GM12892 (cell line): Measurements from ENCODE around the gene KRTAP22-1.

Source experiments
- POLR2A ChIP-seq: IDR thresholded peaks from 2 replicates; pipeline ENCODE4 v1.6.1; 2011; ENCODE audit warnings: low read depth, low read length, control low read depth
- POLR2AphosphoS5 ChIP-seq: IDR thresholded peaks from 2 replicates; pipeline ENCODE4 v1.6.1; 2011; ENCODE audit warnings: low read depth, low read length, control low read depth
- TAF1 ChIP-seq: IDR thresholded peaks from 2 replicates; pipeline ENCODE4 v1.6.1; 2011; ENCODE audit warnings: low read depth, mild to moderate bottlenecking, control low read depth, low read length, borderline replicate concordance

DNA sequence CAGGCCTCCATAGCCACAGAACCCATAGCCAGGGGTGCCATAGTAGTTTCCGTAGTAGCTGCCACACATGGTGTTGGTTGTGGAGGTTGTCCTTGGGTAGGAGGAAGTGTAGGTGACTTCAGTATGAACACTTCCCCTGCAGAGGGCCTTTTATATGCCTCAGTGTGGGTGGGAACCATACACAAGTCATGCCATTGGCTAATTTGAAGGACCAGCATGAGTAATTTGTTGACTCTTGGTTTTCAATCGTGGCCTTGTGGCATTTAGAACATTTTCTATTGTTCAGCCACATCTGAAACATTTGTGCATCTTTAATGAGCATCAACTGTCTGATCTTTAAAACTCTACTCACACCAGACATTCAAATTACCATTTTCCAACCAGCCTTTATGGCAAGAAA, 12.9 kb downstream of the KRTAP22-1 start, which contains the start of gene KRTAP6-1:
- no peak for TF ChIP-seq POLR2AphosphoS5
- TF ChIP-seq POLR2A: no peak
- no peak for TF ChIP-seq TAF1
